HCT116 (cell line): ENCODE data around the gene SLAIN2. TPM values are rescaled to one million over a fixed set of nuclear protein-coding genes. Genes with fewer than 3 reads are reported as not detected.

Experiments
- ATAC-seq: fragments of 200-7000 bp; cut with Tn5 transposase; 2 replicates; pipeline ENCODE4 v1.9.1; 2020; ENCODE audit warnings: mild to moderate bottlenecking, moderate library complexity
- BruUV-seq: library from RNA; stranded (reverse); fragments of 400-500 nt; replicated peaks from 2 replicates; lab custom pipeline; 2021; lab: Mats Ljungman, UMichigan
- CTCF ChIA-PET: fragments of 300-600 bp; sonication (Branson Sonifier 250); formaldehyde crosslinking; loops from one replicate; lab custom pipeline; 2021; ENCODE audit warnings: antibody characterized with exemption; lab: Charles Lee
- POLR2A ChIA-PET: fragments of 300-600, 350-600 bp; sonication (Branson Sonifier 250); formaldehyde crosslinking; loops from one replicate; lab custom pipeline; 2021; ENCODE audit warnings: antibody characterized with exemption; lab: Charles Lee
- RAD21 ChIA-PET, 2 experiments: fragments of 300-600 bp; sonication (Branson Sonifier 250); formaldehyde crosslinking; loops; one replicate each; lab custom pipeline; 2023; ENCODE audit warnings: low total read pairs in 2 of 2; ENCODE audit not compliant: uncharacterized antibody in 2 of 2, unreplicated experiment in 2 of 2, low non-redundant PET in 1 of 2; lab: Charles Lee
- DNase-seq: peaks from one replicate; pipeline ENCODE4 v3.0.0-alpha.2; 2010; ENCODE audit warnings: low read depth, low spot score
- H2AFZ ChIP-seq: fragments of 200-600 bp; shearing (Covaris generic), sonication (generic); 2 replicates; pipeline ENCODE4 v1.6.1; 2017; ENCODE audit warnings: low read depth, mixed run types, mixed read lengths, antibody characterized with exemption, low read length; ENCODE audit not compliant: poor library complexity, severe bottlenecking
- H3K27ac ChIP-seq: 2 replicates; pipeline ENCODE4 v1.5.1; 2012; ENCODE audit warnings: low read depth, low read length
- H3K27me3 ChIP-seq: fragments of 200-600 bp; sonication (generic); 2 replicates; pipeline ENCODE4 v1.6.1; 2016; ENCODE audit warnings: mixed run types, low read length, mixed read lengths; ENCODE audit not compliant: insufficient read depth
- H3K36me3 ChIP-seq, 2 experiments: fragments of 200-500 bp in 1 of 2; fragments of 200-600 bp in 1 of 2; sonication (Bioruptor generic) in 1 of 2; sonication (generic) in 1 of 2; 2 replicates each; pipeline versions ENCODE4 v1.5.1 to v1.6.1; 2014 to 2016; ENCODE audit warnings: low read length in 2 of 2, inconsistent platforms in 1 of 2, mixed read lengths in 1 of 2, mixed run types in 1 of 2; ENCODE audit not compliant: insufficient read depth in 2 of 2, control insufficient read depth in 1 of 2
- H3K4me1 ChIP-seq, 2 experiments: fragments of 200-600 bp in 1 of 2; sonication (generic) in 1 of 2; 2 replicates each; pipeline versions ENCODE4 v1.5.1 to v1.6.1; 2012 to 2017; ENCODE audit warnings: low read length in 2 of 2, inconsistent platforms in 1 of 2, mild to moderate bottlenecking in 1 of 2, mixed read lengths in 1 of 2, mixed run types in 1 of 2, moderate library complexity in 1 of 2; ENCODE audit not compliant: insufficient read depth in 2 of 2, control insufficient read depth in 1 of 2
- H3K4me2 ChIP-seq: fragments of 200-600 bp; sonication (generic); 2 replicates; pipeline ENCODE4 v1.6.1; 2017; ENCODE audit warnings: mixed run types, low read length, mixed read lengths
- H3K4me3 ChIP-seq, 2 experiments: fragments of 200-600 bp in 1 of 2; sonication (generic) in 1 of 2; replicated peaks in 1 of 2; 2 replicates each; pipeline ENCODE4 v1.5.1; 2011 to 2016; ENCODE audit warnings: low read length in 2 of 2, control low read depth in 1 of 2, low read depth in 1 of 2, mild to moderate bottlenecking in 1 of 2, mixed read lengths in 1 of 2, mixed run types in 1 of 2
- H3K79me2 ChIP-seq: fragments of 200-600 bp; sonication (generic); 2 replicates; pipeline ENCODE4 v1.6.1; 2017; ENCODE audit warnings: mild to moderate bottlenecking, mixed run types, low read length, moderate library complexity, mixed read lengths; ENCODE audit not compliant: insufficient read depth
- H3K9ac ChIP-seq: fragments of 200-600 bp; sonication (generic); 2 replicates; pipeline ENCODE4 v1.6.1; 2016; ENCODE audit warnings: low read length, mixed read lengths
- H3K9me2 ChIP-seq: fragments of 200-600 bp; sonication (generic), shearing (Covaris generic); 2 replicates; pipeline ENCODE4 v1.6.1; 2017; ENCODE audit warnings: mixed run types, mild to moderate bottlenecking, moderate library complexity; ENCODE audit not compliant: insufficient read depth
- H3K9me3 ChIP-seq, 2 experiments: fragments of 200-500 bp in 1 of 2; fragments of 200-600 bp in 1 of 2; sonication (Bioruptor generic) in 1 of 2; sonication (generic) in 1 of 2; 2 replicates each; pipeline ENCODE4 v1.6.1; 2014 to 2017; ENCODE audit warnings: low read length in 2 of 2, mixed read lengths in 2 of 2, inconsistent platforms in 1 of 2, low read depth in 1 of 2, mild to moderate bottlenecking in 1 of 2, mixed run types in 1 of 2, moderate library complexity in 1 of 2; ENCODE audit not compliant: control insufficient read depth in 1 of 2, insufficient read depth in 1 of 2
- H4K20me1 ChIP-seq: fragments of 200-600 bp; sonication (generic), shearing (Covaris generic); 2 replicates; pipeline ENCODE4 v1.6.1; 2017; ENCODE audit warnings: mixed run types, mild to moderate bottlenecking, moderate library complexity; ENCODE audit not compliant: insufficient read depth
- JUND ChIP-seq: IDR thresholded peaks from 2 replicates; pipeline ENCODE4 v1.6.1; 2012
- REST ChIP-seq: IDR thresholded peaks from 2 replicates; pipeline ENCODE4 v1.6.1; 2012; ENCODE audit warnings: low read depth
- SIN3A ChIP-seq: IDR thresholded peaks from 2 replicates; pipeline ENCODE4 v1.6.1; 2012; ENCODE audit warnings: low read depth
- intact Hi-C: fragments of 100-400 bp; cut with micrococcal nuclease; formaldehyde crosslinking; loops from 2 replicates; pipeline ENCODE4 v1.10.0; 2022
- total RNA-seq: library from RNA; stranded (reverse); gene quantifications from one replicate; pipeline ENCODE4 v1.2.1, GENCODE V29; 2021; ENCODE audit not compliant: unreplicated experiment

Gene SLAIN2
- total RNA-seq, 1 experiment from 2014 or later: 50.3 TPM

GRCh38 chr4:48388525-48389154 lies 47.3 kb downstream of the SLAIN2 start:
- no peak overlapping the region for H3K4me2 ChIP-seq
- CTCF ChIA-PET: no interaction called here
- no peak for DNase-seq

More at GRCh38 chr4:48388525-48389154, 47.3 kb downstream of the SLAIN2 start:
- no peaks in the 10 kb centered on the region for H3K4me1 ChIP-seq
- H4K20me1 ChIP-seq: no peaks in the 10 kb centered on the region
- H3K9ac ChIP-seq: no peak overlapping the region
- ChIA-PET RAD21 (no interaction called here), POLR2A (no interaction called here)
- no TSS peak for BruUV-seq
- no peaks in the 10 kb centered on the region for H3K9me3 ChIP-seq
- TF ChIP-seq JUND (no peak), SIN3A (no peak), REST (no peak)
- no peak overlapping the region for H3K27ac ChIP-seq
- no peaks in the 10 kb centered on the region for H3K27me3 ChIP-seq
- no peak overlapping the region for H2AFZ ChIP-seq
- intact Hi-C loops: no loop called here
- ATAC-seq: no peak
- no peaks in the 10 kb centered on the region for H3K9me2 ChIP-seq
- peaks cover 0 to 3% of the 10 kb centered on the region in 2 experiments; a peak in 1 of 4 replicates for H3K36me3 ChIP-seq
- no peak overlapping the region for H3K4me3 ChIP-seq
- no peaks in the 10 kb centered on the region for H3K79me2 ChIP-seq
